Astrocyte of the hippocampus (primary cell): ENCODE measurements around the gene ASB10.

ENCODE experiments used
- DNase-seq: peaks from one replicate; pipeline ENCODE4 v3.0.0; 2011; ENCODE audit warnings: low read depth, low spot score

Gene ASB10

GRCh38 chr7:151166629-151167196 lies 20.3 kb downstream of the ASB10 start:
- DNase-seq = no peak

DNA sequence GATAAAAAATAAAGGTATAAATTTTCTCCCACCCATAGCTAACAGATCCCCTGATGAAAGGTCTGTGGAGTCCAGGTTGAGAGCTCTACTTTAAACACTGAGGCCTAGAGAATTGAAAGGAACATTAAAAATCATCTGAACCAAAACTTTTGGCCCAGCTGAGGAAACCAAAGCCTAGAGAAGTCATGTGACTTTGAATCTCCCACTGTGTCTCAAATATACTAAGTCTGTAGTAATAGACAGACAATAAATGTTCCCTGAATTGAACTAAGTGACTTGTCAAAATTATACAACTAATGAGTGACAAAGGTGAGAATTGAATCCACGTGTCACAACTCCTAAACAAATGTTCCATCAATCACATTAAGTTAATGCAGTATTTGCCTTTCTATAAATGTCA lies 25.3 kb downstream of the ASB10 start:
- no peak for DNase-seq

DNA sequence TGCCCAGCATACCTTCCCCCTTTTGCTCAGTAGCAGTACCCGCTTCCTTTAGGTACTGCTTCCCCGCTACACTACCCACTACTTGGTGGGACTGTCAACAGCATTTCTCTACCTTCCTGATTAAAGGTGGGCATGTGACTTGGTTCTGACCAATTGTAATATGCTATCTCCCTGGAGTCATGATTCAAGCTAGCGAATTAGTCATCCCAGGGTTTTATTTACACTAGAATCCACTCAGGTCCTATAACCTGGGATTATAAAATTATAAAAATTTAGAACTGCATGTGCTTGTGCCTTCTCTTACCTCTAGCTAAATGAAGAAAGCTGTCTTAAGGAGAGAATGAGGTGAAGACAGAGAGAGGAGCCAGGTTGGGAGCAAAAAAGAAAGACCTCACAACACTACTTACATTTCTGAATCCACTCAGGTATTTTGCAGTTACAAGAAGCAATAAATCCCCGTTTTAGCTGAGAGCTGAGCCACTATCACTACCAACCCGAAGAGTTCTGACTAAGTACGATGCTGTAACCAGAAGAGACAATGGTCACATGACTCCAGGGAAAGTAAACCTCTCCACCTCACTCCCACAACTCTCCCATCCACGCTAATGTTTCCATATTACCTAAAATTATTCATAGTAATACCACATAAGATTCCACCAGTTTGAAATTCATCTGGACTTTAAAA lies 29.3 kb downstream of the ASB10 start:
- DNase-seq = no peak

GRCh38 chr7:151152643-151153513 lies 34.2 kb downstream of the ASB10 start:
- DNase-seq = no peak

DNA sequence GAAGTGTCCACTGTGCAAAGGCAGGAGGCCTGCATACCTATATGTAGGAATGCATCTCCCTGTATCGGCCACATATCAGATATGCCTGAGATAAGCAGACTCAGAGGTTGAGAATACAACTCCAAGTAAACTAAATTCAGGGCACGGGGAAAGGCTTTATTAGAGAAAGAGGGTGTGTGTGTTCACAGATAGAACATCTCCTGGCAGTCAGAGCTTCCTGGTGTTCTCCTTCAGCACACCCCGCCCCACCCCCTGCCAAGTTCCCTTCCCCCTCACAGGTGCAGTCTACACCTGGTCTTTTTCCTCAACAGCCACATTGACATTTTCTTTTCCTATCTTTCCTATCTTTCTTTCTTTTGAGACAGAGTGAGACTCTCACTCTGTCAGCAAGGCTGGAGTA lies 36.7 kb downstream of the ASB10 start:
- DNase-seq = no peak

GRCh38 chr7:151148319-151149259 lies 38.5 kb downstream of the ASB10 start:
- no peak for DNase-seq

GRCh38 chr7:151146761-151147160 lies 40.3 kb downstream of the ASB10 start:
- DNase-seq = no peak

- no peak for DNase-seq
These were observed 42.7 kb downstream of the ASB10 start for GRCh38 chr7:151144387-151144786.

GRCh38 chr7:151143261-151144015 lies 43.6 kb downstream of the ASB10 start:
- DNase-seq = no peak

GRCh38 chr7:151142686-151143040 lies 44.4 kb downstream of the ASB10 start:
- no peak for DNase-seq

DNA sequence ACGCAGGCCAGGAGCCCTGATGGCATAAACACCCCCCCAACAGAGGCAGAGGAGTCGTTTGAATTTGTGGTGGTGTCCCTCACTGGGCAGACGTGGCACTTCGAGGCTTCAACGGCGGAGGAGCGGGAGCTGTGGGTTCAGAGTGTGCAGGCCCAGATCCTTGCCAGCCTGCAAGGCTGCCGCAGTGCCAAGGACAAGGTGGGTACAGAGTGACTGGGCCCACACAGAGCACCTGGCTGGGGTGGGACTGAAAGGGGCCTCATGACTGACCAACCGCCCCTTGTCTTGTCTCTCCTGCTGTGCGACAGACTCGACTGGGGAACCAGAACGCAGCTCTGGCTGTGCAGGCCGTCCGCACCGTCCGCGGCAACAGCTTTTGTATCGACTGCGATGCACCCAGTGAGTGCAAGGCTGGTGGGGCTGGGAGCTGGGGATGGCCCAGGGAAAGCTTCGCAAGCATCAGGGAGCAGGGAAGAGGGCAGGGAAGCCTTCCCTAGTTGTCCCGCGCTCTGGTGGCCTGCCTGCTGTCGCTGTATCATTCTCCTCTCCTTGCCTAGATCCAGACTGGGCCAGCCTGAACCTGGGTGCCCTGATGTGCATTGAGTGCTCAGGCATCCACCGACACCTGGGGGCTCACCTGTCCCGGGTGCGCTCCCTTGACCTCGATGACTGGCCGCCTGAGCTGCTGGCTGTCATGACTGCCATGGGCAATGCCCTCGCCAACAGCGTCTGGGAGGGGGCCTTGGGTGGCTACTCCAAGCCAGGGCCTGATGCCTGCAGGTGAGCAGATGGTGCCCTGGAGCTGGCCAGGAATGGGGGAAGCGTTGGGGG lies 45.0 kb downstream of the ASB10 start:
- DNase-seq = no peak

- no peak for DNase-seq
These were observed 45.7 kb downstream of the ASB10 start for GRCh38 chr7:151141311-151141854.

GRCh38 chr7:151140826-151141225 lies 46.2 kb downstream of the ASB10 start:
- no peak for DNase-seq

DNA sequence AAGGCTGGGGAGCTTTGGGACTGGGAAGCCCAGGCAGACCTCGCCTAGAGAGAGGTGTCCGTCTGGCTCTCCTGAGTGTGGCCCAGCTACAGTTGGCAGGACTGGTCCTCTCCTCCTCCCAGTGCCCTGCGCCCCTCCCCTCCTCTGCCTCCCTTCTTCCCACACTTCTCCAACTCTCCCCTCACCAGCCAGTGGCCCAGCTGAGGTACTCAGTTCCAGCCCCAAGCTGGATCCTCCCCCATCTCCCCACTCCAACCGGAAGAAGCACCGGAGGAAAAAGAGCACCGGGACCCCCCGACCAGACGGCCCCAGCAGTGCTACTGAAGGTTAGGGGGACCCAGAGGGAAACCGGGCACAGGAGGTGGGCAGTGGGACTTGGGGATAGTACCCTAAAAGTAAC lies 47.3 kb downstream of the ASB10 start:
- no peak for DNase-seq

GRCh38 chr7:151139071-151139790 lies 47.8 kb downstream of the ASB10 start:
- DNase-seq = no peak

- no peak for DNase-seq
These were observed 48.7 kb downstream of the ASB10 start for GRCh38 chr7:151138153-151138851.

DNA sequence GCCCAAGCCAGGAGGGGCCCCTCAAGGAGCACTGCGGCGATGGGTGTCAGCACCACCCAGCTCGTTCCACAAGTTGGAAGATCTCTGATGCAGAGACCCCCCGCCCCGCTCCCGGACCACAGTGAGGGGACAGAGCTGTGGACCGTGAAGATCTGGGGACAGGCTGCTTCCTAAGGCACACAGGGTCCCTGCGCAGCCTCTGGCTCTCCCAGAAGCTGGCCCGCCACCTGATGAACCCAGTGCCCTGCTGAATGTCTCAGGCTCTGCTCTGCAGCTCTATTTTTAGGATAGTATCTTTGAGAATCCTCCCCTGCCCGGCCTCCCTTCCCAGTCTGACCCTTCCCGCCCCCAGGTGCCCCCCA lies 49.3 kb downstream of the ASB10 start:
- DNase-seq = no peak

DNA sequence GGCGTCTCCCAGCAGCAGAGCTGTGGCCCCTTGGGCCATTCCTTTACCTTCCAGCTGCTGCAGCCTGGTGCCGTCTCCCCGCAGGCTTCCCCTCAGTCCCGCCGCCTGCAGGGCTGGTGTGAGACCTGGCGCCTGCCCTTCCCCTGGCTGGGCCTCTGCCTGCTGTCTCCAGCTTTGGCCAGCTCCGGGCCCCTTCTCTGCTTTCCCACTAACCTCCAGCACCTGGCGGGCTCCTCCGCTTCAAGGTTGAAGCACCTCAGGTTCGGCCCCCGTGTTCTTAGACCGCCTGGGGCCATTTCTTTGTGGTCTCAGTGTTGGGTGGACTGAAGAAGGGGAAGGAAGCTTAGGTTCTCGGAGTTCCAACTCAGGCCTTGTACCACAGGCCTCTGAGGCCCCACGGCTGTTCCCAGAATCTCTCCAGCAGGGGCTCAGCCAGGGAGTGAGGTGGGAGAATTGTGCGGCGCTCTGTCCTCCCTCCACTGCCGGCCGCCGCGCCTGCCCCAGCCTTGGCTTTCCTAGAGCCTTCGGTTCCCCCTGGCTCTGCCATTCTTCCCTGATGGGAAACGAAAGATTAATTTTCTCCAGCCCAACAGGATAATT lies 49.9 kb downstream of the ASB10 start:
- no peak for DNase-seq
